Pancreas (tissue), 10 donors: ENCODE measurements around the gene BLACAT1. TPM values are rescaled to one million over a fixed set of nuclear protein-coding genes. Genes with fewer than 3 reads are reported as not detected.

Experiments
- ATAC-seq, 4 donors: fragments of 200-7000 bp; cut with Tn5 transposase; one replicate each; pipeline versions ENCODE4 v1.8.0 to v1.9.1; 2020; ENCODE audit warnings: mild to moderate bottlenecking in 4 of 4, moderate library complexity in 4 of 4
- DNase-seq, 6 donors: peaks; one replicate each; pipeline ENCODE4 v3.0.0-alpha.2; 2020
- FAIRE-seq: peaks from 2 replicates; lab custom pipeline; 2012; peaks lifted over from hg19 to GRCh38; lab: Jason Lieb, UNC
- H3K27ac ChIP-seq, 4 donors: fragments of 200-600 bp; sonication (generic); 1 replicate in 3 of 4; 2 replicates in 1 of 4; pipeline versions ENCODE4 v1.5.0 to v1.8.0; 2020
- H3K27me3 ChIP-seq, 4 donors: fragments of 200-600 bp; one replicate each; pipeline ENCODE4 v1.8.0; 2021
- H3K36me3 ChIP-seq, 3 donors: fragments of 200-600 bp; sonication (generic) in 1 of 3; one replicate each; pipeline versions ENCODE4 v1.5.0 to v1.8.0; 2020 to 2021
- H3K4me1 ChIP-seq, 3 donors: fragments of 200-600 bp; one replicate each; pipeline ENCODE4 v1.8.0; 2021
- H3K4me3 ChIP-seq, 4 donors: fragments of 200-600 bp; sonication (generic) in 2 of 4; one replicate each; pipeline versions ENCODE4 v1.5.0 to v1.8.0; 2020 to 2021
- H3K9me3 ChIP-seq, 4 donors: fragments of 200-600 bp; one replicate each; pipeline ENCODE4 v1.8.0; 2021
- CTCF ChIP-seq, 4 donors: fragments of 200-600 bp; sonication (generic) in 3 of 4; IDR thresholded peaks; one replicate each; pipeline versions ENCODE4 v1.5.0 to v1.8.0; 2021; ENCODE audit warnings: antibody characterized with exemption in 4 of 4
- WGBS, 2 donors: extraction: QIAGEN DNeasy Blood & Tissue Kit; methylation state at CpG; one replicate each; pipeline ENCODE4 v1.1.7; 2013; 5-methylcytosine and 5-hydroxymethylcytosine counted together
- intact Hi-C, 3 donors: fragments of 100-400 bp; cut with DNase I; formaldehyde crosslinking; loops; one replicate each; pipeline versions ENCODE4 v1.11.1 to v1.14.2; 2022
- polyA plus RNA-seq, 2 donors: library from polyadenylated mRNA; stranded (reverse); fragments of 200-250 nt; gene quantifications; one replicate each; pipeline ENCODE4 v1.2.3, GENCODE V29; 2013
- total RNA-seq, 6 donors: library from RNA; stranded (reverse); fragmentation: NEBNext Ultra II Directional in 4 of 6; extraction: Animal tissue kit (Norgen Biotek cat#: 25700) in 4 of 6; gene quantifications; one replicate each; pipeline versions ENCODE4 v1.2.1 to v1.2.4, GENCODE V29; 2021 to 2023
- donor health status: healthy with polysubstance abuse.
- donor health status: DM: no; HTN: no; CAD: no; lungs with moderate emphysema.
- donor health status: DM: no; HTN: no; CAD: no.
- donor health status: control.
- donor health status: control.
- donor health status: Bipolar disorder and iron deficiency.
- donor health status: DM: yes; HTN: yes; CAD: no.
- donor health status: DM: no; HTN: no; CAD: no.
- donor health status: DM: no; HTN: no; CAD: no.
- donor health status: DM: yes; HTN: yes; CAD: no.

BLACAT1 gene
- total and polyA plus RNA-seq, 8 donors, result 0.09 to 0.34 (median 0.17) TPM; not detected in 2

GRCh38 chr1:205441318-205441633, 14.6 kb downstream of the BLACAT1 start:
- DNase-seq (no peak), ATAC-seq (no peak), FAIRE-seq (no peak)
- Histone ChIP-seq H3K27ac (peak overlapping the region; percentile 53 to 85 (median 80)), H3K36me3 (no peaks in the 10 kb centered on the region), H3K9me3 (no peaks in the 10 kb centered on the region), H3K27me3 (no peaks in the 10 kb centered on the region), H3K4me1 (peaks cover 0 to 21% (median 7%) of the 10 kb centered on the region in 3 donors), H3K4me3 (no peak overlapping the region)
- 67 to 70% methylated on average over 6 of the region's 6 CpGs for WGBS, 2 donors
- intact Hi-C loops, result no loop called here
- no peak for TF ChIP-seq CTCF (IDR thresholded peaks at IDR 0.05)

- no peaks in the 10 kb centered on the region for H3K27me3 ChIP-seq
- peak in 5 of 6 donors; percentile 60 to 74 (median 72) for DNase-seq
- no peaks in the 10 kb centered on the region for H3K9me3 ChIP-seq
- TF ChIP-seq CTCF (IDR thresholded peaks at IDR 0.05), result no peak
- peaks cover 0 to 21% (median 7%) of the 10 kb centered on the region in 3 donors for H3K4me1 ChIP-seq
- peak overlapping the region; percentile 67 to 87 (median 82) for H3K27ac ChIP-seq
- H3K4me3 ChIP-seq, result no peak overlapping the region
- no peaks in the 10 kb centered on the region for H3K36me3 ChIP-seq
- peak; percentile 77 to 86 (median 82) for ATAC-seq
- FAIRE-seq, result no peak
- 65% methylated on average over 15 of the region's 15 CpGs for WGBS, 2 donors
- intact Hi-C loops, result no loop called here
Observed at GRCh38 chr1:205440476-205441317, 15.1 kb downstream of the BLACAT1 start.

GRCh38 chr1:205440121-205440475, 15.7 kb downstream of the BLACAT1 start:
- Histone ChIP-seq H3K9me3 (no peaks in the 10 kb centered on the region), H3K36me3 (no peaks in the 10 kb centered on the region), H3K27me3 (no peaks in the 10 kb centered on the region), H3K27ac (peak overlapping the region; percentile 67 to 87 (median 82)), H3K4me1 (peaks cover 0 to 21% (median 7%) of the 10 kb centered on the region in 3 donors), H3K4me3 (no peak overlapping the region)
- WGBS, 2 donors, result 60 to 71% methylated on average over 5 of the region's 5 CpGs
- no peak for TF ChIP-seq CTCF (IDR thresholded peaks at IDR 0.05)
- intact Hi-C loops, result no loop called here
- DNase-seq, result peak in 1 of 6 donors; percentile 59
- no peak for FAIRE-seq
- no peak for ATAC-seq

GRCh38 chr1:205438213-205439158, 17.4 kb downstream of the BLACAT1 start:
- ATAC-seq, result peak; percentile 75 to 81 (median 76)
- intact Hi-C loops, result loop anchor here in 1 of 3 donors (10.0 kb wide), 1 partner anchor 104 kb away; no protein-coding TSS in a partner anchor
- peak; percentile 74 to 93 (median 86) for DNase-seq
- Histone ChIP-seq H3K36me3 (no peaks in the 10 kb centered on the region), H3K4me3 (no peak overlapping the region), H3K4me1 (peaks cover 0 to 21% (median 7%) of the 10 kb centered on the region in 3 donors), H3K27ac (peak overlapping the region in 2 of 4 donors; percentile 33 to 37), H3K9me3 (no peaks in the 10 kb centered on the region), H3K27me3 (no peaks in the 10 kb centered on the region)
- WGBS, 2 donors, result 41 to 43% methylated on average over 13 of the region's 13 CpGs
- no peak for FAIRE-seq
- TF ChIP-seq CTCF (IDR thresholded peaks at IDR 0.05), result peak; percentile 62 to 81 (median 76)
